Vagina (tissue), 2 donors: ENCODE results near the gene DGKD. TPM values are rescaled to one million over a fixed set of nuclear protein-coding genes. Genes with fewer than 3 reads are reported as not detected.
A peak's percentile ranks its signal among the peaks of the same experiment; 100 is the strongest.

ENCODE experiments used
- DNase-seq, 2 donors: peaks; one replicate each; pipeline ENCODE4 v3.0.0-alpha.2; 2017; ENCODE audit errors: extremely low spot score in 2 of 2
- H3K27ac ChIP-seq: fragments of 200-600 bp; sonication (generic); one replicate; pipeline ENCODE4 v1.5.1; 2019
- H3K27me3 ChIP-seq: fragments of 200-600 bp; sonication (generic); one replicate; pipeline ENCODE4 v1.5.1; 2019
- H3K36me3 ChIP-seq, 2 donors: fragments of 200-600 bp; sonication (generic); one replicate each; pipeline ENCODE4 v1.5.1; 2017 to 2019
- H3K4me1 ChIP-seq: fragments of 200-600 bp; sonication (generic); one replicate; pipeline ENCODE4 v1.5.1; 2019
- H3K4me3 ChIP-seq, 2 donors: fragments of 200-600 bp; sonication (generic); 1 replicate in 1 of 2; 2 replicates in 1 of 2; pipeline ENCODE4 v1.5.1; 2016 to 2019
- H3K9me3 ChIP-seq: fragments of 200-600 bp; sonication (generic); one replicate; pipeline ENCODE4 v1.5.1; 2019
- POLR2A ChIP-seq, 2 donors: fragments of 450-650 bp; IDR thresholded peaks; one replicate each; pipeline ENCODE4 v1.6.1; 2017; ENCODE audit warnings: antibody characterized with exemption in 2 of 2, mild to moderate bottlenecking in 2 of 2, moderate library complexity in 2 of 2
- POLR2AphosphoS5 ChIP-seq, 2 donors: sonication (generic); formaldehyde crosslinking; IDR thresholded peaks; one replicate each; pipeline ENCODE4 v1.9.0; 2017; ENCODE audit warnings: antibody characterized with exemption in 2 of 2, mild to moderate bottlenecking in 2 of 2, low read depth in 1 of 2; ENCODE audit not compliant: insufficient read depth in 1 of 2
- intact Hi-C: fragments of 100-400 bp; cut with DNase I; formaldehyde crosslinking; loops from one replicate; pipeline ENCODE4 v1.15.1; 2023
- total RNA-seq: library from RNA; depleted of rRNA; stranded (reverse); fragments of >200 nt; gene quantifications from one replicate; pipeline ENCODE4 v1.2.3, GENCODE V29; 2016
- TF ChIP-seq, protein P1 (sequence below), 3 experiments: fragments of 450-650 bp in 2 of 3; fragments of 200-600 bp in 1 of 3; sonication (generic) in 1 of 3; IDR thresholded peaks; one replicate each; pipeline ENCODE4 v1.5.1; 2017 to 2019; ENCODE audit warnings: antibody characterized with exemption in 3 of 3, mild to moderate bottlenecking in 2 of 3, moderate library complexity in 2 of 3

Gene DGKD
- total RNA-seq, 1 donor from 2014 or later, result 13.3 TPM

DNA sequence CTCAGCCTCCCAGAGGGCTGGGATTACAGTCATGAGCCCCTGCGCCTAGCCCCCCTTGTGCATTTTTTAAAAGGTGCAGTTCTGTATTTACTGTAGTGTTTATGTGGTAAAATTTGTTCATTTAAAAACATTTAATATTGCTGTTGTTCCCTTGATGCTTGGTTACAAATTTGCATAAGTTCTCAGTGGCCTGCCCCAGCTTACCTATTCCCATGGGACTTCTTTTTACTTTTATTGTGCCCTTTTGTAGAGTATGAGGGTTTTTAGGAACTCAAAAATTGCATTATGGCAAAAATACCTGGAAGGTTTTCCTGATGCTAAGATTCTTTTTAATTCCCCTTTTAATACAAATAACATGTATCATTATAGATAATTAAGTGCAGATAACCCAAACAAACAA, 63.0 kb downstream of the DGKD start:
- H3K4me1 ChIP-seq, result peaks cover 26% of the 10 kb centered on the region
- intact Hi-C loops, result no loop called here
- no peaks in the 10 kb centered on the region for H3K27me3 ChIP-seq
- H3K36me3 ChIP-seq, result no peaks in the 10 kb centered on the region
- no peak for DNase-seq
- no peak overlapping the region for H3K4me3 ChIP-seq
- H3K27ac ChIP-seq, result no peak overlapping the region
- TF ChIP-seq POLR2AphosphoS5 (IDR thresholded peaks at IDR 0.05; ENCODE audit: insufficient read depth in 1 of 2, low read depth in 1 of 2), result no peak
- TF ChIP-seq, protein P1, sequence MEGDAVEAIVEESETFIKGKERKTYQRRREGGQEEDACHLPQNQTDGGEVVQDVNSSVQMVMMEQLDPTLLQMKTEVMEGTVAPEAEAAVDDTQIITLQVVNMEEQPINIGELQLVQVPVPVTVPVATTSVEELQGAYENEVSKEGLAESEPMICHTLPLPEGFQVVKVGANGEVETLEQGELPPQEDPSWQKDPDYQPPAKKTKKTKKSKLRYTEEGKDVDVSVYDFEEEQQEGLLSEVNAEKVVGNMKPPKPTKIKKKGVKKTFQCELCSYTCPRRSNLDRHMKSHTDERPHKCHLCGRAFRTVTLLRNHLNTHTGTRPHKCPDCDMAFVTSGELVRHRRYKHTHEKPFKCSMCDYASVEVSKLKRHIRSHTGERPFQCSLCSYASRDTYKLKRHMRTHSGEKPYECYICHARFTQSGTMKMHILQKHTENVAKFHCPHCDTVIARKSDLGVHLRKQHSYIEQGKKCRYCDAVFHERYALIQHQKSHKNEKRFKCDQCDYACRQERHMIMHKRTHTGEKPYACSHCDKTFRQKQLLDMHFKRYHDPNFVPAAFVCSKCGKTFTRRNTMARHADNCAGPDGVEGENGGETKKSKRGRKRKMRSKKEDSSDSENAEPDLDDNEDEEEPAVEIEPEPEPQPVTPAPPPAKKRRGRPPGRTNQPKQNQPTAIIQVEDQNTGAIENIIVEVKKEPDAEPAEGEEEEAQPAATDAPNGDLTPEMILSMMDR (IDR thresholded peaks at IDR 0.05), result no peak
- TF ChIP-seq POLR2A (IDR thresholded peaks at IDR 0.05), result no peak
- H3K9me3 ChIP-seq, result no peaks in the 10 kb centered on the region

DNA sequence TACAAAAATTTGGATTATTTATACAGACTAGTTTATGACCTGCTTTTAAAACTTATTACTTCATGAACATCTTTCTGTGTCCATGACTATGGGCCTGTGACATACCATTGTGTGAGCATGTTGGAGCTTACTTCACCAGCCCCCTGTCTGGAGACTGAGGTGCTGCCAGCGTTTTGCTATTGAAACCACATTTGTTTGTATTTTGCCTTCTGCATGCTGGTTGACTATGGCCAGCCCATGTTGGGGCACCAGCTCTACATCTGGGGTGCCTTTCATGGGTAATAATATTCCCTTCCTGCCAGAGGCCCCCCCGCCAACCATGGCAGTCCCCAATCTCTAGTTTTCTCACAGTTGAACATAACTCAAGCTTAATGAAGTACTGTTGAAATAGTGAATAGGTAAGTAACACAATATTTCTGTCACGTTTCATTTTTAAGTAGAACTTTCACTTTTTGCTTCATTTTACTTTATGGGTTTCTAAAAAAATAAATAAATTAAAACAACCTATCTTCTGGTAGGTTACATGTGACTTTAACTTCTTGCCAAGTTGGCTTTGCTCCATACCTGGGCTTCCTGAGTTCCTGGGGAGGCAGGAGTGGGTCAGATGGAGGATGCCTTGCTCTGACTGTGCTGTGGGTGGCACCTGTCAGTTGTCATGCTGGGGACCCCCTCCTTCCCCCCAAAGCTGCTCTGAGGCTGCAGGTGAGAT, 63.9 kb downstream of the DGKD start:
- intact Hi-C loops, result no loop called here
- Histone ChIP-seq H3K9me3 (no peaks in the 10 kb centered on the region), H3K4me1 (peaks cover 28% of the 10 kb centered on the region), H3K27me3 (no peaks in the 10 kb centered on the region), H3K27ac (no peak overlapping the region), H3K36me3 (no peaks in the 10 kb centered on the region), H3K4me3 (no peak overlapping the region)
- TF ChIP-seq, protein P1 (IDR thresholded peaks at IDR 0.05), result no peak
- TF ChIP-seq POLR2AphosphoS5 (IDR thresholded peaks at IDR 0.05; ENCODE audit: insufficient read depth in 1 of 2, low read depth in 1 of 2), result no peak
- no peak for DNase-seq

DNA sequence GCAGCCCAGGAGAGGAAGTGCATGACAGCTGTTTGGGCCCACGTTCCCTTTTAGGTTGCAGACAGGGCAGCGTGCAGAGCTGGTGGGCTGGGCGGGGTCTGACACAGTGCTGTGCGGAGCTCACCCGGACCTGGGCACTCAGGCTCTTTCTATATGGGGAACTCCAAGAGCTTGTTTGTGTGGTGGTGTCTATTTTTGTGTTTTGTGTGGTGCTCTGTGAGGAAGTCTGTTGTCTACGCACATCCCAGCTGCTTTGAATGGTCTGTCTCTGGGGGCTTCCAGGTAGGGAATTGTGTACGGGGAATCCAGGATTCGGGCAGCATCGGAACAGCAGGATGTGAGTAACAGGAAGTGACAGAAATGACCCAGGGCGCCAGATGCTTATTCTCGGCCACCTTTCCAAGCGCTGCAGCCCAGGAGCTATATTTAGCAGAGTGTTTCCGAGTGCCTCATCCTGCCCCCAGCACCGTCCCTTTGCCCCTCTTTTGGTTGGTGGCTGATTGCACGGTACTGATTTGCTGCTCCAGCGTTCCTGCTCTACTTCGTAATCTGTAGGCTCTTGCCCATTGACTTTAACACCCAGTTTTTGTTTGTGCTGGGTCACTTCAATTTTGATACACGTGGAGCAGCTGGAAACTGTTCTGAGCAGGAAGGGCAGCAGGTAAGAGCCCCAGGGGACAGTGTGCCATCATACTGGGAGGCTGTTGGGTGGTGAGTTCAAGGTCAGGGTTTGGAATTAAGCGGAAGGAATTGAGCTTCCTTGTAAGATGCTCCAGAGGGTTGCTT, 64.7 kb downstream of the DGKD start:
- H3K36me3 ChIP-seq, result no peaks in the 10 kb centered on the region
- peaks cover 28% of the 10 kb centered on the region for H3K4me1 ChIP-seq
- intact Hi-C loops, result no loop called here
- H3K27me3 ChIP-seq, result no peaks in the 10 kb centered on the region
- TF ChIP-seq, protein P1 (IDR thresholded peaks at IDR 0.05), result no peak
- TF ChIP-seq POLR2A (IDR thresholded peaks at IDR 0.05), result no peak
- no peak for TF ChIP-seq POLR2AphosphoS5 (IDR thresholded peaks at IDR 0.05; ENCODE audit: insufficient read depth in 1 of 2, low read depth in 1 of 2)
- peak in 1 of 2 donors; percentile 85 for DNase-seq
- no peak overlapping the region for H3K4me3 ChIP-seq
- H3K9me3 ChIP-seq, result no peaks in the 10 kb centered on the region
- H3K27ac ChIP-seq, result no peak overlapping the region

DNA sequence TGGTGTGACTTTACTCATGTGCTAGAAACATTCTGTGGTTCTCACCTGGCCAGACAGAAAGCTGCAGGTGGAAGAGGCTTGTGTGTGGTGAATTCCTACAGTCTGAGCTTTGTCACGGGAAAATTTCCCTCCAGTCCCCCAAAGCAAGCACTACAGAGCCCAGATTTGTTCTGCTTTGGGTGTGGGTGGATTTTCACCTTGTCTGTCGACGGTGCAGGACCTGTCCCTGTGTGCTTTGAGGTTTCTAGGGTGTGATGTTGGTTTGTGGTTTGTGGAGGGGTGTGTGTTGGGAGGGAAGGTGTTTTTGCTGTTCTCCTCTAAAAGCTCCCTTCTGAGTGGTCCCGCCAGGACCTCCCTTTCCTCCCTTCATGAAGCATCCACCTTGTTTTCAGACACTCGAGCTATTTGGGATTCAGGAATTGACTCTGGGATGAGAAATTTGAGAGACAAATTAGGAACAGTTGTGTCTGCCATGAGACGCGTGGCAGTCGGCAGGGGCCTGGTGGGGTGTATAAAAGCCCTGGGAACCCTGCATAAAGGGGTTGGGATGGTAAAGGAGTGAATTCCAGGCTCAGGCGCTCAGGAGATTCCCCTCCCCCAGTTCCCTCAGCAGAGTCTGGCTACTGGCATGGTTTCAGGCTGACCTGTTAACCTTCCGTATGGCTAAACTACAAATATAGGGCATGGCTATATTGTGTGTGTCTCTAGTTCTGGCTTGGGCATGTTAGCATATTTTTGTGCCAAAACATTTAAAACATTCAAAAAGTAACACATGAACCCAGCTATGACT, 65.5 kb downstream of the DGKD start:
- no peaks in the 10 kb centered on the region for H3K36me3 ChIP-seq
- no peak for DNase-seq
- peaks cover 28% of the 10 kb centered on the region for H3K4me1 ChIP-seq
- no peaks in the 10 kb centered on the region for H3K27me3 ChIP-seq
- TF ChIP-seq, protein P1 (IDR thresholded peaks at IDR 0.05), result no peak
- TF ChIP-seq POLR2A (IDR thresholded peaks at IDR 0.05), result no peak
- no peak for TF ChIP-seq POLR2AphosphoS5 (IDR thresholded peaks at IDR 0.05; ENCODE audit: insufficient read depth in 1 of 2, low read depth in 1 of 2)
- intact Hi-C loops, result no loop called here
- no peak overlapping the region for H3K4me3 ChIP-seq
- no peaks in the 10 kb centered on the region for H3K9me3 ChIP-seq
- H3K27ac ChIP-seq, result no peak overlapping the region
